Measurements from ENCODE around the gene RHBDL3.

DNA sequence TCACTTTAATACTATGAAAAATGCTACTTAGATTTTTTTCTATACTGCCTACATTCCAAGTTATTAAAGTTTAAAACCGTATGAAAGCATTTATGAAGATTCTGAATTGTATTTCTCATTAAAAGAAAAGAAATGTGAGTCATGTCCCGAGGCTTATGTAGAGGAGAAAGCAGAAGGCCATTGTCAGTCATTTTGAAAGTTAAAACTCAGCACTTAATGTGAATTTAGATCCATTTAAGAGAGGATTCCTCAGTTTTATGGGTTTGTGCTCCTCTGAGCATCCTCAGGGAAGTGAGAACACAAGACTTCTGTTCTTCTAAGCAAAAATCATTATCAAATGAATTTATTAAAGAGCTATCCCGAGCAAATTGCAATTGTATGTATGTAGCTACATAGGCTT is 64.5 kb downstream of the RHBDL3 start:
- TF ChIP-seq, protein P1, sequence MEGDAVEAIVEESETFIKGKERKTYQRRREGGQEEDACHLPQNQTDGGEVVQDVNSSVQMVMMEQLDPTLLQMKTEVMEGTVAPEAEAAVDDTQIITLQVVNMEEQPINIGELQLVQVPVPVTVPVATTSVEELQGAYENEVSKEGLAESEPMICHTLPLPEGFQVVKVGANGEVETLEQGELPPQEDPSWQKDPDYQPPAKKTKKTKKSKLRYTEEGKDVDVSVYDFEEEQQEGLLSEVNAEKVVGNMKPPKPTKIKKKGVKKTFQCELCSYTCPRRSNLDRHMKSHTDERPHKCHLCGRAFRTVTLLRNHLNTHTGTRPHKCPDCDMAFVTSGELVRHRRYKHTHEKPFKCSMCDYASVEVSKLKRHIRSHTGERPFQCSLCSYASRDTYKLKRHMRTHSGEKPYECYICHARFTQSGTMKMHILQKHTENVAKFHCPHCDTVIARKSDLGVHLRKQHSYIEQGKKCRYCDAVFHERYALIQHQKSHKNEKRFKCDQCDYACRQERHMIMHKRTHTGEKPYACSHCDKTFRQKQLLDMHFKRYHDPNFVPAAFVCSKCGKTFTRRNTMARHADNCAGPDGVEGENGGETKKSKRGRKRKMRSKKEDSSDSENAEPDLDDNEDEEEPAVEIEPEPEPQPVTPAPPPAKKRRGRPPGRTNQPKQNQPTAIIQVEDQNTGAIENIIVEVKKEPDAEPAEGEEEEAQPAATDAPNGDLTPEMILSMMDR (IDR thresholded peaks at IDR 0.05 in 4 of 5, conservative IDR thresholded peaks at IDR 0.05 in 1 of 5): no peak
- no peak for TF ChIP-seq POLR2A (IDR thresholded peaks at IDR 0.05)
